ENCODE results near the gene RBM5.

The RBM5 gene

DNA sequence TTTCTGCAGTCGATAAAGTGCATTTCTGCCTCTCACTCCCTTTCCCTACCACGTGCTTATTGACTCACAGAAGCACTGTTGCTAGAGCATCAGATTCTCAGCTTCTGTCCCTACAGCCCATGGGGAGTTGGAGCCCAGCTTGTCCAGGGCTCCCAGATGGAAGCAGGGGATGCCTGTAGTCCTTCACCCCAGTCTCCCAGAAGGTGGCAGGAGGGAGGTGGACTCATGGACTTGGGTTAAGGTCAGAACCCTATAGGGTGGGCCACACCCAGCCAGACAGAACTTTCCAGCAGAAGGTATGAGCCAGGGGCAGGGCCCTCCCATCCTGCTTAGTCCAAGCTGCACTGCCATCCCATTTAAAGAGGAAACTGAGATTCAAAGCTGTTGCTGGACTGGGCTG lies 33.4 kb downstream of the RBM5 start:
- no peak for DNase-seq

DNA sequence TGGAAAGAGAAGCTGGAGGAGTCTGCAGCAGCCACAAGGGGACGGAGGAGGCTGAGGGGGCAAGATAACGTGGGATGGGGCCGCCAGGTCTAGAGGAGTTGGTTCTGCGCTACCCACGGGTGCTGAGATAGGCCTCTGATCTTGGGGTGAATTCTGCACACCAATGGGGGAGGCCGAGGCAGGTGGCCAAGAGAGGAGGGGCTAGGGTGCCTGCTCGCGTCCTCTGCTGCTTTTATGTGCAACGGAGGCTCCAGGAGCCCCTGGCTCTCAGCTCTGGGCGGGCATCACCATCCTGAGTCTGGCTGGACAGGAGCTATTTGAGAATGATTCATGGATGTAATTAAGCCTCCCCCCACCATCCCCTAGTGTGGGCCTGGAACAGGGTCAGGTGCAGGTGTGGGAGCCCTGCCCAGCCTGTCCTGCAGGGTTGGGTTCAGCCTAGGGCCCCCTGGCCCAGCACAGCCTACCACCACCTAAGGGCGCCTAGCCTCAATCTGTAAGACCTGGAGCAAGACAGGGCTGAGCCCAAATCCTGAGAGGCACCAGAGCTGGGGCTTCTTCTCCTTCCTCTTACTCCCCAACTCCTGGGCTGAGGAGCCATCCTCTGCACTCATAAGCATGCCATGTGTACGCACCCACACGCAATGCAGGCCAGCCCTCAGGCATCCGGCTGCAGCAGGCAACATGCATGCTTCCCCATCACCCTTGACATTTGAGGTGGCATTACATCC lies 34.1 kb downstream of the RBM5 start:
- no peak for DNase-seq

DNA sequence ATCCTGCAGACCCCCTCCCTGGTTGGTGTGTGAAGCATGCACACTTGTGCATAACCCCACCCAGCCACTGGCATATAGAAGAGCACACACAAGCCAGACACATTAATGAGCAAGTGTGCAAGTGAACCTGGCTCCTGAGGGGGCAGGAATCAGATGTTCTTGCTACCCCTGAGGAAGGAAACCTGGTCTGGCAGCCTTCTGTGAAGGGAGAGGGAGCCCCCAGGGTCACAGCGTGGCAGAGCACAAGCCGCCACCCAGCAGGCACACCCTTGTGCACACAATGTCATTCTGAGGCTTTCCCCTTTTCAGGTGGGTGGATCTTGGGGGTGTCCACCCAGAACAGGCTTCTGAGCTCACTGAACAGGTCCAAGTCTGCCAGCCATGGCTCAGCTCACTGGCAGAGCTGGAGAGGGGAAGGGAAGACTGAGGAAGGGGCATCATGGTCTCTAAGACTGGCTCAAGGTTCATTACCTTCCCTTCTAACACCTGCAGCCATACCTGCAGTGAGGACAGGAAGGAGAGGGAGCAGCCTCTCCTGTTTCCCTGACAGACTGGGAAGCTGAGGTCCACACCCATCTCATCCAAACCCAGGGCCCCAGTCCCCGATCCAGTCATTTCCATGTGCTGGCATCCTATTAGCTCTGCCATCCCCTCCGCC lies 34.8 kb downstream of the RBM5 start:
- DNase-seq: no peak

DNA sequence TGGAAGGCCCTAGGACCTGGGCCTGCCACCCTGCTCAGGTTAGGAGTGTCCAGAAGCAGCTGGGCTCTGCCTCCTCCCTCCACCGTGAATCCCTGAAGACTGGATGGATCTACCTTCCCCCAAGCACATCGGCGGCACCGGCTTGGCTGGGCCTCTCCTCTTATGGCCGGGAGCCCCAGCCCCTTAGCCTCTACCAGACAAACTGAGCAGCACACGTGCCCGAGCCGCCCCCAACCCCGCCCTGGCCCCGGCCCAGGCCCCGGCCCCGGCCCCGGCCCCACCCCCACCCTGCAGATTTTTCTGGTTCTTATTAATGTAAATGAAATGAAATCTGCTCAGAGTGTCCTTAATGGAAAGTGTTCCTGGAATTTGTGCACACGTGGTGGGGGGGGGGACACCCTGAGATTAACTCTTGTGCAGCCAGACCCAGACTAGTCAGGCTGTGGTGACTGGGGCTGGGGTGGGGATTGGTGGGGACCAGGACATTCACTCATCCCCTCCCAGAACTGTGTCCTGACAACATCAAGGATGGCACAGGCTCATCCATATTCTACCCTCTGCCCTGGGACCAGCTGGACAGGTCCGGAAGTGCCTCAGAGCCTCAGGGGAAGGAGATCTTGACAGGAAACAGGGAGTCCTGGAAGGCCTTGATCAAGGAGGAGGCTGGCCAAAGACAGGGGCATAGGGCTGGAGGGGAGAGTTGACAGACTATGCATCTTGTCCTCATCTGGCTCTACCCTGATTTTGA lies 35.5 kb downstream of the RBM5 start:
- no peak for DNase-seq

DNA sequence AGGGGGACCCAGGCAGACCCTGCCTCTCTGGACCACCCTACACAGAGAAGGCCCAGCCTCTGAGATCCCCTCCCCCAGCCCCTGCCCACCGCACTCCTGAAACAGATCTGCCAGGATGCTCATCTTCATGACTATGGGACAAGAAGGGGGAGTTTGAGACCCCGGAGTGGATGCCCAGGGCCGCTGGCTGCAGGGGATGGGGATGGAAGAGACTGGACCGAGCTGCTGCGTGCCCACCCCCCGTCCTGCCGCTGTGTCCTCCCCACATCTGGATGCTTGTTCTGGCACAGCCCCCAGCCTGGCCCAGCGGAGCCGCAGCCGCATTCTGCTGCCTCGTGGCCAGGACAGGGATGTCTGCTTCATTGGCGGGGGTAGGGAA lies 36.1 kb downstream of the RBM5 start:
- DNase-seq: no peak

DNA sequence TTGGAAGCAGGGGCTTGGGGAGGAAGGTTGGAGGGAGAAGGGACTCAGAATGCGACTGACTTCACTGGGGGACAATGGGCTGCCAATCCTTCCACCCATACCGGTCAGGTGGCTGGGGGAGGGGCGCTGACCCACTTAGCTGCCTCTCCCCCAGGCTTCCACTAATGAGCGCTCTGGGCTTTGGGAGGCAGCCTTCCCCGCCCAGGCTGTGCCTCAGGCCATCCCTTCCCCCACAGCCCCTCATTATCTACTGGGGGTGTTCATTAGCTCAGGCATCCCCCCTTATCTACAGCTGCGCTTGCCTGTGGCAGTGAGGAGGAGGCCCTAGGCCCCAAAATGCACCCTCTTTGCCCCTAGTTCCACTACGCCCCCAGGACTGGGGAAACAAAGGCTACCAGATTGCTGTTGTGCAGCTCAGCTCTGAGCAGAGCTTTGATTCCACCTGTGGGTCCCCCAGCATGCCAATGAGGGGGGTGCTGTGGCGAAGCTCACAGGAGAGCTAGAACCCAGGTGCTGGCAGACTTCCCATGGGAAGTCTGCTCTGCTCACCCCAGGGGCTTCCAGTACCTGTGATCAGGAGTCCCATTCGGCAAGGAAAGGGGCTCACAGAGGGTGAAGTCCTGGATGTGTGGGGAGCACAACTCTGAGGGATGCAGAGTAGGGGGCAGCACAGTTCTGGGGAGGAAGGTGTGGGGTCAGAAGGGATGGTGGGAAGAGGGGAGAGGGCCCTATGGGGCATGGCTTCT lies 37.0 kb downstream of the RBM5 start:
- no peak for DNase-seq

DNA sequence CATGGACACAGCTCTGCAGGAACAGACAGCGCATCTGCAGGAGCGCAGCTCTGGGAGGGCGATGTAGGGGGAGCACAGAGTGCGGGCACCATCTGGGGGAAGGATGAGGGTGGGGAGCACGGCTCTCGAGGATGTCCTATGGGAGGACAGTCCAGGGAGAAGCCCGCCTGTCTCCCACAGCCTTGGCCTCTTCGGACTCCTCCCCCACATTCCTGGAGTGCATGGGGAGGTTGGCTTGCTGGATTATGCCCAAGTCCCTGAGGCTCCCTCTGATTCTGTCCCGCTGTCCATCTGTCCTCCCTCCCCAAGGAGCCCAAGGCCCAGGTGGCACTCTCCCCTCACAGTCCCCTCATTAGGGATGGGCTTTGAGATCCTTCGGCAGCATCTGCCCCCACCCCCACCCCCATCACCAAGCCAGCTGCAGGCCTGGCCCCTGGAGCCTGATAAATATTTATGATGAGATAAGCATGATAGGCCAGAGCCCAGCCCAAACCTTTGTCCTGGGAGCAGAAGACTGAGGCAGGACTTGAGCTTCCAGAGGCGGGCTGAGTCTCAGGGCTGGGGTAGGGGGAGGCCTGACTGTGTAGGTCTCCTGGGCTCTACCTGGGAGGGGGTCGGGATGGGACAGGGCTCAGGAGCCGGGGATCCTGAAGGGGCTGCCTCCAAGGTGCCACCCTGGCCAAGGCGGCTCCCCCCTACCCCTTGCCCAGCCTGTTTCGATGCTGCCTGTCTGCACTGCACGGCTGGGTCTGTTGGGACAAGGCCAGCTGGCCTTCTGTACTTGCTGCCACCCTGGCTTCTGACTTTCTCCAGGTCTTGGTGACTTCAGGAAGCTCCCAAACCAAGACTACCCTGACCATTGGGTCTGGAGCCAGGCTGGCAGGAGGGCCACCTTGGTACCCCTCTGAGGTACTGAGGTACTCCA lies 37.8 kb downstream of the RBM5 start:
- DNase-seq: no peak

DNA sequence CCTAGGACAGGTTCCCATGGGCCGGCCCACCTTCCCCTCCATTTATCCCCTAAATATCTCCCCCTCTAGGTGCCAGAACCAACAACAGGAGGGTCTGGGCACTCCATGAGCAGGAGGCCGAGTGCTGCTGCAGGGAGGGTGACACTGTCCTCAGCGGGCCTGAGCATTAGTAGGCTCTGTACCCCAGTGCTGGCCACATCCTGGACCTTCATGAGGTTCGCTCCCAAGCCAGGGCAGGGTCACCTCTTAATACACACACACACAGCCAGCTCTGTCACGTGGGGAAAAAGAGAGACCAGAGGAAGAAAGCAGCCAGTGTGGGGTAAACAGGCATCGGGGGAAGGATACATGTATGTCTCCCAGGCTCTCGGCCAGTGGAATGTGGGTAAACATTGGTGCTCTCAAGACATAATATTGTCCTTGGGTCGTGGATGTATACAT lies 38.6 kb downstream of the RBM5 start:
- no peak for DNase-seq

DNA sequence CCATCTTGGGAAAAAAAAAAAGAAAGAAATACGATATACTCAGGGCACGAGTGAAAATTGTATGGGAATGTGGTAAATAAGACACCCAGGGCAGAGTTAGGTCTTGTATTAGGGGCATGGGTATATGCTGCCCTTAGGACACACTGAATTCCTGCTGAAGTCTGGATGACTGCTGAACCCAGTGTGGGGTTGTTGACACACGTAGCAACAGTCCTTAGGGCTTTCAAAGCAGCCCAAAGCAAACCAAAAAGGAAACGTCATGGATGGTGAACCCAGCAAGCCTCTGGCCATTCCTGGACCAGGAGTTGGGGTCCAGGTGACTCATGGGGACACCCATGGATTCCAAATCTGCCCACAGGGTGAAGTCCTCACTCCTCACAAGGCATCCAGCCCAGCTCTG lies 39.3 kb downstream of the RBM5 start:
- DNase-seq: no peak

DNA sequence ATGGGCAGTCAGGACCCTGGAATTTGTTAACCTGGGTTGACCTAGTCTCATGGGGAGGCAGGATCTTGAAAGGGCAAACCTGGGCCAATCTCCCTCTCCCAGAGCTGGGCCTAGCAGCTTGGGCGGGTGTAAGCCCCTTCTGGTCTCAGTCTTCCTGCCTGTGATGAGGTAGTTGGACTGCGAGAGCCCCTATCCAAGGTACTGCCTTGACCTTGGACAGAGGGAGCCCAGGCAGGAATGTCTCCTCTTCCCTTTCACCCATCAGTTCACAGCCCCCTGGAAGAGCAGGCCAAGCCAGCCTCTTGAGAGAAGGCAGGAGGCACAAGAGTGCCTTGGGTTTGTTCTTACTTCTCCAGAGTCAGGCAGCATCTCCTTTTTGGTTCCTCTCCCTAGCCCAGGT lies 41.7 kb downstream of the RBM5 start:
- no peak for DNase-seq

DNA sequence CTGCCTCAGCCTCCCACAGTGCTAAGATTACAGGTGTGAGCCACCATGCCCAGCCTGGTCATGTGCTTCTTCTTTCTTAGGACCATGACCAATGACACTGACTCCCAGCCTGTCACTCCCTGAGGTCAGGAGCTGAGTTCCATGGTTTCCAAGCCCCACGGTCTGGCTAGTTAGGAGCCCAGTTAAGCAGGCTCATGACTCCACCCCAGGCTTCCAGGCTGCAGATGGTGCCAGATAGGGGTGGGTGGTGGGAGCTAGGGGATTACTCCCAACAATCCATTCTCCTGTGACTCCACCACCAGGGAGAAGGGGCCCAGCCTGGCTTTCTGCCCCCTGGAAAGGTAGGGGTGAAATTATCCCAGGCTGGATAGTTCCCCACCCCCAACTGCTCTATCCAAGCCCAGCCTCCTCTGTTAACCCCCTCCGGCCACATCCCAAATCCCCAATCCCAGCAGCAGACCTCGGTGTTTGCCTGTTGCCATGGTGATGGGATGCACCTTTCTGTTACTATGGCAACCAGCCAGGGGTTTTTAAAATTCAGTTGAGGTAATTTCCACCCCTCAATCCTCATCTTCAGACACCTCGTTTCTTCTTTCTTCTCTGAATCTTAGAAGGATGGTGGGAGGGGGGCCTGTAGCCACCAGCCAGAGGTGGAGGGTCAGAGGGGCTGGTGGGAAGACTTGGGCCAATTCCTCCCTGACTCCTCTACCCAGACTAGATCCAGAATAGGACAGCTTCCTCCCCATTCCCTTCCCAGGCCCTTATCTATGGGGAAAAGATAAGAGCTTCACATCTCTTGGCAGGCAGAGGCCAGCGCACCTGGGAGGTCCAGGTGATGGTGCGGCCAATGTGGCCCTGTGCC lies 43.9 kb downstream of the RBM5 start:
- DNase-seq: no peak

DNA sequence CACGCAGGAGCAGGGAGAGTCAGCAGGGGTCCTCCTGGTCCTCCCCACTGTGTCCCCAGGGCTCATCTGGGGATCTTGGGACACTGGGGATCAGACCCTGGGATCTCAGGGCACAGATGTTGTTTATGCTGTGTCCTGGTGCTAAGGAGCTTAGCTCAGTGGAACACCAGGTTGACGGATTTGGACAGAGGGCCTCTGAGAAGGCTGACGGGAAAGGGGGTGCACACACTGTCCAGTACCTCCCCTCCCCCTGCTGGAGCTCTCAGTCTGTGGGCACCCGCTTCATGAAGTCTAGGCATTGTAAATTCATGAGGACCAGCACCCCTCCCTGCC lies 44.5 kb downstream of the RBM5 start:
- DNase-seq: no peak

DNA sequence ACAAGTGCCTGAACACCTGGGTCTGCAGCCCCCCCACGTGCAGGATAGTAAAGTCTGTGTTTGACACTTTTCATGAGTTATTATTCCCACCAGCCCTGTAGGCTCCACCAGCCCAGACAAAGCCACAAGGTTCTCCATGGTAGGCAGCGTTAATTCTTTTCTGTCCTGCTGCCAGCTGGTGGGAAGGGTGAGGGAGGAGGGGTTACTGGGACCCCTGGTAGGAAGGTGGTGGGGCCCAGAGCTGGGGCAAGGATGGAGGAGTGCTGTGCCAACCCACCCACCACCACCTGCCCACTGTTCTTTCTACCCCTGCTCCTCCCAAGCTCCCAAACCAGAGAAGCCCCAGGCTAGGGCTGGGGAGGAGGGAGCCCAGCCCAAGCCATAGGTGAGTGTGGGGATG lies 45.6 kb downstream of the RBM5 start:
- DNase-seq: no peak

DNA sequence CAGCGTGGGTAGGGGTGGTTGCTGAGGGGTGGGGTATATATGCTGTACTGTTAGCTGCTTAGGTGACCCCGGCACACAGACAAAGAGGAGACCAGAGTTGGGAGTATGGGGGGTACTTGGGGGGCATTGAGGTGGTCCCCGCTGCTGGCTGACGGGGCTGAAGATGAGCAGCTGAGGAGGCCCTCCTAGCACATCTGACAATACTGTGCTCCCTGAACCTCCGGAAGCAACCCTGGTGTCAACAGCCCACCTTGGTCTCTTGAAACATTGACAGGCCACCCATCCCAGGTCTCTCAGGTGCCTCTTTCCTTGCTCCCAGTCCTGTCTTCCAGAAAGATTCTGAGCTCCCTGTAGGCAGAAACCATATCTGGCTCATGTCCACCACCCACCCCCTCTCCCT lies 47.2 kb downstream of the RBM5 start:
- no peak for DNase-seq

DNA sequence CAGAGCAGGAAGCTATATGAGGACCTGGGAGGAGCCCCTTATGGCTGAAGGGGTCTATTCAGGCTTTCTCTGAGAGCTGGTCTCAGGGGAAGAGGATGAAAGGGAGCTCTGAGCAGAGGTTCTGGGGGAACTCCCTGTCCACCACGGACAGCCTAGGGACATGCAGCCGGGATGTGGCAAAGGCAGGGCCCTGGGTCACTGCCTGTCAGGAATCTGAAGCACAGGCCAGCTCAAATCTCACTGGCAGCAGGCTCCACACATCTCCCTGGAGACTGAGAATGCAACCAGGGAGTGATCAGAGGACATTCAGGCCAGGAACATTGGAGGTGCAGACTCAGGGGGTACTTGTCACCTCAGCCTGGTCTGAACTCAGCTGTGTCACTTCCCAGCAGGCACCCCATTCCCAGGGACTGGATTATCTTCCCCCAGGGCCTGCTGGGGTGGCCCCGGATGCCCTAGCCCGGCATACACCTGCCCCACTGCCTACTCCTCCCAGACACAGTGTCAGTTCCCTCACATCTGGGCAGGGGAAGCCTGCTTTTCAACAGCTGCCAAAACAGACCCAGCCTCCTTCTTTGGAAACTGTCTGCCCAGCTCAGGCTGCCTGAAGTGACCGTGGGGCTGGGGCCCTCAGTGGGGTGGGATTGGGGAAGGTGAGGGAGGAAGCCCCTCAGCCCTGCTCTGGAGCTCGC lies 48.1 kb downstream of the RBM5 start:
- no peak for DNase-seq

DNA sequence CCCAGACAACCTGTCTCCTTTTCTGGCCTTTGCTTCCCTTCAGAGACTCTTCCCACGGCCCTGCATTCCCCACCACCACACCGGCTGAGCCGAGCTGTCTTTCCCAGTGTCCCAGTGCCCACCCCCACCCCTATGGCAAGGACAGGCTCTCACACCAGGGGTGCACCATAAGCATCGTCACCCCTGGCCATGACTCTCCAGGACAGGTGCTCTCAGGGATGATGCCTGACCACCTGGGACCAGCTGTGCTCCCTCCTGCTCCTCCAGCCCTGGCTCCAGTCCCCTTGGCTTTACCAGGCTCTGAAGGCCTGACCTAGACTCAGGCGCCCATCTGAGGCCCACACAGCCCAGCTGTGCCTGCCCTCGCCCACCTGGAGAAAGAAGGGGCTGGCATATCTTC lies 48.8 kb downstream of the RBM5 start:
- DNase-seq: no peak

DNA sequence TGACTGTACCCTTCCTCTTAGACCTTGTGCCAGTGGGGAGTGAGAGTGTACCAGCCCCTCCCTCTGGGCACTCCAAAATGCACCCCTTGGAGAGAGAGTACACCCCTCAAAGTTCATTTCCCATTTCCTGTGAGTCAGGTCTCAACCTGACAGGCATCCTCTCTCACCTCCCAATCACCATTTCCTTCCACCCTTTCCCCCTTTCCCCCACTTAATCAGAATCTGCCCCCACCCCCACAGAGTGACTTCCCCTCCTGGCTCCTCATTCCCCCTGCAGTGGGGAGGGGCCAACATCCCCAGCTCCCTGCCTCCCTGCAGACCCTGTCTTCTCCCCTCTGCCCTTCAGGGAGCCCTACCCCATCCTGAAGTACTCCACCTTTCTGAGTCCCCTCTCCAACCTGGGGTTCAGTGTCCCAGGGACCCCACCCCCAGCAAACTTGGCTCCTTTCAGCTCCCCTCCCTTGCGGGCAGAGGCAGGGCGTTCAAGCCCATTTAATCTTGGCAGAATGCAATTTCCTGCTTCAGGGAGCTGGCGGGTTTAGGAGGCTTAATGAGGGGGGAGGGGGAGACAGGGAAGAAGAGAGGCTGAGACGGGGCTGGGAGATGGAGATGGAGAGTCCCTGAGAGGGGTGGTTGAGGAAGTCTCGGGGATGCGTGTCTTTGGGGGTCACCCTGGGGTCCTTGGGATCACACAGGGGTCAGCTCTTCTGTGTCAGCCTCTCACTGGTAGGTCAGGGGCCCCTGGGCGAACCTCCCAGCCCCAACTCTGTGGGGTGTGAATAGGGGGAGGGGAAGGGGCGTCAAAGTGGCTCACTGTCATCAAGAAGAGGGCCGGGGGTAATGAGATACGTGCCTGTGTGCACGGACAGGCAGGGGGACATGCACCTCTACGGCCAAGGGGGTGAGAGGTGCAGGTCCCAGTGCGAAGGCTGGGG lies 49.8 kb downstream of the RBM5 start:
- no peak for DNase-seq

DNA sequence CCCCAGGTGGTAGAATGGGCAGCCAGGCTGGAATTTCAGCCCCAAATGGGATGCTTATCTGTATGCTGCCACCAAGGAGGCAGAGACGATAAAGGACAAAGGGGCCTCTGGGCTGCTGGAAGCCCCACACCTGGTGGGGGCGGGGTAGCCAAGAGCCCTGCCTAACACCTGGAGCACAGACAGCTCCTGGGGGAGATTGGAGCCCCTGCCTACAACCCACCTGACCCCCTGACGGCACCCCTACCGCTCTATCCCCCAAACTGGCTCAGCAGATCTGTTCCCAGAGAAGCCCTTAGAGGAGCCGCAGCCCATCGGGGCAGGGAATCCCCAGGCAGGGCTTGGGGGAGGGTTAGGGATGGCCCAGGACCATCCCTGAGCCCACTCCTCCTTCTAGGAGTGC lies 50.6 kb downstream of the RBM5 start:
- no peak for DNase-seq

DNA sequence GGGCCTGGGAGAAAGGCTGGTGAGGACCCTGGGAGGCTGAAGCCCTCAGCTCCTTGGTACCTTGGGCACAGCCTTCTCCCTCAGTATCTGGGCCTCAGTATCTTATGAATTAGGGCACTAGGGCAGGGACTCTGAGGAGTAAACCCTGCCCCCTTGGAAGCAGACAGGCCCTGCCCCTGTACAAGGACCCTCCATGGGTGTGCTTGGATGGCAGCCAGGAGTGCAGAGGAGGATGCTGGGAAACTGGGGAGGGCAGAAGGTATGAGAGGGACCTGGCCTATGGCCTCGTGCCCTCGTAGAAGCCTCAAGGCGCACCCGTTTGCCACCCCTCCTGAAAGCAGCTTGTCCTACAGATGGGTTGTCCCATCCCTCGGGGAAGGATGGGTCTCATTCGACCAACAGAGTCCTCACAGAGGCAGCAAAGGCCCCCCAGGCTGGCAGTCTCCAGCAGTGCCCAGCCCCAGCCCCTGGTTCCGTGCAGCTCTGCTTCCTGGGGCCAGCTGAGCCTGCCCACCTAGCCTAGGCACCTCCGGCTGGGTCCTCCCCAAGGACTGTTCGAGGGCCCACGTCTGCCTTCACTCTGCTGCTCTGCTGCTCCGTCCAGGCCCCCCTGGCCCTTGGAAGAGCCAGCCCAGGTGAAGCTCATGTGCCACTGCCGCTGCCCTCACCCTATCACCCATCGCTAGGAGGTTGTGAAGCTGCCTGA lies 51.2 kb downstream of the RBM5 start:
- no peak for DNase-seq

All from activated CD4-positive, CD25-positive, alpha-beta regulatory T cell treated with anti-CD3 and anti-CD28 coated beads, Interleukin-2, amount 50 U/mL, for 72 hours (primary cell).